OCI-LY7 (cell line): ENCODE data around the gene AMZ1. TPM values are rescaled to one million over a fixed set of nuclear protein-coding genes. Genes with fewer than 3 reads are reported as not detected.

Source experiments
- BruUV-seq: library from RNA; stranded (reverse); fragments of 400-500 nt; replicated peaks from 2 replicates; lab custom pipeline; 2021; lab: Mats Ljungman, UMichigan
- CTCF ChIA-PET: fragments of 300-600 bp; sonication (Branson Sonifier 250); formaldehyde crosslinking; loops from one replicate; lab custom pipeline; 2022; ENCODE audit warnings: antibody characterized with exemption; ENCODE audit not compliant: unreplicated experiment; lab: Charles Lee
- POLR2A ChIA-PET: fragments of 300-600 bp; sonication (Branson Sonifier 250); formaldehyde crosslinking; loops from one replicate; lab custom pipeline; 2022; ENCODE audit warnings: antibody characterized with exemption; lab: Charles Lee
- DNase-seq: peaks from one replicate; pipeline ENCODE4 v3.0.0-alpha.2; 2015; ENCODE audit warnings: low spot score
- H2AFZ ChIP-seq: fragments of 200-600 bp; sonication (generic), shearing (Covaris generic); 2 replicates; pipeline ENCODE4 v1.6.1; 2014; ENCODE audit warnings: mild to moderate bottlenecking, antibody characterized with exemption, low read length, moderate library complexity
- H3K27ac ChIP-seq: fragments of 200-600 bp; sonication (generic); 2 replicates; pipeline ENCODE4 v1.5.1; 2014; ENCODE audit warnings: mixed run types, low read depth, mild to moderate bottlenecking, moderate library complexity, low read length, inconsistent platforms; ENCODE audit not compliant: poor library complexity, severe bottlenecking
- H3K36me3 ChIP-seq: fragments of 200-600 bp; sonication (generic); 2 replicates; pipeline ENCODE4 v1.6.1; 2014; ENCODE audit warnings: mild to moderate bottlenecking, antibody characterized with exemption, low read length, moderate library complexity, mixed read lengths; ENCODE audit not compliant: insufficient read depth
- H3K4me1 ChIP-seq: fragments of 200-600 bp; sonication (generic); 2 replicates; pipeline ENCODE4 v1.5.1; 2014; ENCODE audit warnings: mild to moderate bottlenecking, low read length; ENCODE audit not compliant: insufficient read depth, poor library complexity, severe bottlenecking
- H3K4me2 ChIP-seq: fragments of 200-600 bp; sonication (generic); 2 replicates; pipeline ENCODE4 v1.6.1; 2014; ENCODE audit warnings: mild to moderate bottlenecking, low read length
- H3K4me3 ChIP-seq: fragments of 200-600 bp; sonication (generic); 2 replicates; pipeline ENCODE4 v1.5.1; 2014; ENCODE audit warnings: mild to moderate bottlenecking, low read depth, low read length; ENCODE audit not compliant: poor library complexity, severe bottlenecking
- H3K79me2 ChIP-seq: fragments of 200-600 bp; sonication (generic); 2 replicates; pipeline ENCODE4 v1.6.1; 2016; ENCODE audit warnings: low read depth, mild to moderate bottlenecking, low read length, moderate library complexity, mixed read lengths; ENCODE audit not compliant: insufficient read depth
- H3K9me2 ChIP-seq: fragments of 200-600 bp; sonication (generic); 2 replicates; pipeline ENCODE4 v1.6.1; 2016; ENCODE audit warnings: mild to moderate bottlenecking, low read length, mixed read lengths; ENCODE audit not compliant: insufficient read depth
- H3K9me3 ChIP-seq: fragments of 200-600 bp; sonication (generic); 2 replicates; pipeline ENCODE4 v1.6.1; 2014; ENCODE audit warnings: mild to moderate bottlenecking, mixed run types, low read length, mixed read lengths
- H4K20me1 ChIP-seq: fragments of 200-600 bp; sonication (generic); 2 replicates; pipeline ENCODE4 v1.6.1; 2014; ENCODE audit warnings: mild to moderate bottlenecking, antibody characterized with exemption, low read length, moderate library complexity, mixed read lengths; ENCODE audit not compliant: insufficient read depth
- EZH2phosphoT487 ChIP-seq: fragments of 200-600 bp; sonication (generic); IDR thresholded peaks from 2 replicates; pipeline ENCODE4 v1.6.1; 2018; ENCODE audit warnings: low read depth, borderline replicate concordance, mild to moderate bottlenecking, mixed run types, antibody characterized with exemption, low read length, moderate library complexity, mixed read lengths
- intact Hi-C: fragments of 100-400 bp; cut with micrococcal nuclease; formaldehyde crosslinking; loops from one replicate; pipeline ENCODE4 v1.10.0; 2022; ENCODE audit not compliant: unreplicated experiment
- total RNA-seq, 2 experiments: library from RNA; depleted of rRNA in 1 of 2; stranded (reverse); fragments of >200 nt in 1 of 2; shearing (Covaris generic) in 1 of 2; gene quantifications; 2 replicates each; pipeline ENCODE4 v1.2.3, GENCODE V29; 2014 to 2022
- TF ChIP-seq, protein P1 (sequence below): fragments of 200-600 bp; sonication (generic); conservative IDR thresholded peaks from 2 replicates; pipeline ENCODE4 v1.5.1; 2014; ENCODE audit warnings: mild to moderate bottlenecking, antibody characterized with exemption, low read length, moderate library complexity, mixed read lengths

AMZ1 gene
- total RNA-seq, 2 experiments from 2014 or later: 1.4 to 2.7 TPM

DNA sequence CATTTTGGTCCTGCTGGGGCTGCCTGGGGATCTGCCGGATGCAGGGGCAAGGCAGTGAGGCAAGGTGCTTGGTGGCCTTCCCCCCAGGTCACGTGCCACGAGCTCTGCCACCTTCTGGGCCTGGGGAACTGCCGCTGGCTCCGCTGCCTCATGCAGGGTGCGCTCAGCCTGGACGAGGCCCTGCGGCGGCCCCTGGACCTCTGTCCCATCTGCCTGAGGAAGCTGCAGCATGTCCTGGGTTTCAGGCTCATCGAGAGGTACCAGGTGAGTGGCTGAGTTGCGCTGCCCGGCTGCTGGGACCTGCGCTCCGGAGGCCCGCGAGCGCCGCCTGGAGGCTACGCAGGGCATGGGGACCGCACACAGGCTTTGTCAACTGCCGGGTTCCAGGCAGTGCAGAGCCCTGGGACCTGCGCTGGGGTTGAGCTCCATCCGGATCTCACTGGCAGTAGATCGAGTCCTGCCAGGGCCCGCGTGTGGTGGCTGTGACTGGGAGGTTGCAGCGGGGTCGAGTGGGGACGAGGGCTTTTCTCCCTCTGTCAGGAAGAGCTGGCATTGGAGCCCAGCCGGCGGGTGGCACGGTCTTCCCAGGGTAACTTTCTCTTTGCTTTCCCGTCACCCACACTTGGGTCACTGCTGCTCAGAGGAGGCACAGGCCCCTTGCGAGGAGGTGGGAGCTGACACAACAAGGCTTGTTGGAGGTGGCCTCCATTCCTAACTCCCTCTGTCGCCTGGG is 21.7 kb downstream of the AMZ1 start:
- Histone ChIP-seq H3K79me2 (no peaks in the 10 kb centered on the region), H4K20me1 (no peaks in the 10 kb centered on the region), H3K9me2 (no peaks in the 10 kb centered on the region), H3K36me3 (no peaks in the 10 kb centered on the region), H3K9me3 (no peaks in the 10 kb centered on the region), H3K4me1 (peaks cover 33% of the 10 kb centered on the region), H3K27ac (peak overlapping the region; percentile 81), H3K4me2 (peak overlapping the region; percentile 85), H3K4me3 (peak overlapping the region; percentile 64), H2AFZ (peak overlapping the region; percentile 83)
- BruUV-seq: no TSS peak
- POLR2A ChIA-PET: interaction anchor here (0.5 to 4.3 kb wide), 18 partner anchors 9 to 434 kb away, joined by 3 to 36 read pairs (median 4); partner anchors contain the start of gene IQCE
- CTCF ChIA-PET: interaction anchor here (0.5 to 1.8 kb wide), 22 partner anchors 9 to 391 kb away, joined by 3 to 13 read pairs (median 4); no protein-coding TSS in a partner anchor
- intact Hi-C loops: loop anchor here (1.0 to 2.0 kb wide), 3 partner anchors 38 to 135 kb away; partner anchors contain the start of gene GNA12
- peak; percentile 92 for DNase-seq
- no peak for TF ChIP-seq EZH2phosphoT487
- TF ChIP-seq, protein P1, sequence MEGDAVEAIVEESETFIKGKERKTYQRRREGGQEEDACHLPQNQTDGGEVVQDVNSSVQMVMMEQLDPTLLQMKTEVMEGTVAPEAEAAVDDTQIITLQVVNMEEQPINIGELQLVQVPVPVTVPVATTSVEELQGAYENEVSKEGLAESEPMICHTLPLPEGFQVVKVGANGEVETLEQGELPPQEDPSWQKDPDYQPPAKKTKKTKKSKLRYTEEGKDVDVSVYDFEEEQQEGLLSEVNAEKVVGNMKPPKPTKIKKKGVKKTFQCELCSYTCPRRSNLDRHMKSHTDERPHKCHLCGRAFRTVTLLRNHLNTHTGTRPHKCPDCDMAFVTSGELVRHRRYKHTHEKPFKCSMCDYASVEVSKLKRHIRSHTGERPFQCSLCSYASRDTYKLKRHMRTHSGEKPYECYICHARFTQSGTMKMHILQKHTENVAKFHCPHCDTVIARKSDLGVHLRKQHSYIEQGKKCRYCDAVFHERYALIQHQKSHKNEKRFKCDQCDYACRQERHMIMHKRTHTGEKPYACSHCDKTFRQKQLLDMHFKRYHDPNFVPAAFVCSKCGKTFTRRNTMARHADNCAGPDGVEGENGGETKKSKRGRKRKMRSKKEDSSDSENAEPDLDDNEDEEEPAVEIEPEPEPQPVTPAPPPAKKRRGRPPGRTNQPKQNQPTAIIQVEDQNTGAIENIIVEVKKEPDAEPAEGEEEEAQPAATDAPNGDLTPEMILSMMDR: peak; percentile 97

DNA sequence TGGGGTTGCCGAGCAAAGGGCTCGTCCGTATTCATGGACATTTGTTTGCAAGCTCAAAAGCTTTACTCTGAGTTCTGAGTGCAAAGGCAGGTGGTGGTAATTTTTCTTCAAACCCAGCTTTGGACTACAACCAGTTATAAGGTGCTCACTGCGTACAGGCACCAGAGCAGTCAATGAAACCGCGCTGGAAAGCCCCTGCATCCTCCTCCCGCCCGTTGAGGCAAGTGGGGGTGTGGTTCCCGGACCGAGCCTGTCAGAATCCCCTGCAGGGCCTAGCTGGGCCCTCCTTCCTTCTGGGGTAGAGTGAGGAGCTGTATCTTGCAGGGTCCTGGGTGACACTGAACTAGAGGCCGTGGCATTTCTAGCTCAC is 22.3 kb downstream of the AMZ1 start:
- peak; percentile 83 for DNase-seq
- Histone ChIP-seq H3K4me1 (peaks cover 39% of the 10 kb centered on the region), H3K9me3 (no peaks in the 10 kb centered on the region), H3K9me2 (no peaks in the 10 kb centered on the region), H3K27ac (peak overlapping the region; percentile 81), H3K36me3 (no peaks in the 10 kb centered on the region), H3K4me2 (peak overlapping the region; percentile 85), H2AFZ (peak overlapping the region; percentile 83), H4K20me1 (no peaks in the 10 kb centered on the region), H3K4me3 (peak overlapping the region; percentile 64), H3K79me2 (no peaks in the 10 kb centered on the region)
- no TSS peak for BruUV-seq
- CTCF ChIA-PET: interaction anchor here (0.5 to 1.8 kb wide), 24 partner anchors 9 to 392 kb away, joined by 3 to 13 read pairs (median 4); no protein-coding TSS in a partner anchor
- POLR2A ChIA-PET: interaction anchor here (0.5 to 4.3 kb wide), 19 partner anchors 9 to 354 kb away, joined by 3 to 36 read pairs (median 4); partner anchors contain the start of gene IQCE
- intact Hi-C loops: loop anchor here (1.0 kb wide), 1 partner anchor 134 kb away; the partner anchor contains the start of gene GNA12
- no peak for TF ChIP-seq EZH2phosphoT487
- TF ChIP-seq, protein P1: no peak
